ENCODE results near the gene SCYGR2. TPM values are rescaled to one million over a fixed set of nuclear protein-coding genes. Genes with fewer than 3 reads are reported as not detected.
A peak's percentile ranks its signal among the peaks of the same experiment; 100 is the strongest.

The SCYGR2 gene
- total RNA-seq, 1 experiment from 2014 or later: not detected

GRCh38 chr2:227623226-227623625, 24.5 kb downstream of the SCYGR2 start:
- Mint-ChIP-seq H3K27me3 (ENCODE audit: low read depth) (no peaks in the 10 kb centered on the region), H3K9me3 (peaks cover 6% of the 10 kb centered on the region), H3K27ac (no peak overlapping the region), H3K4me3 (no peak overlapping the region), H3K4me1 (peaks cover 4% of the 10 kb centered on the region), H3K36me3 (no peaks in the 10 kb centered on the region)
- DNase-seq (ENCODE audit: low spot score) (no peak), ATAC-seq (no peak)
- TF ChIP-seq, protein P1, sequence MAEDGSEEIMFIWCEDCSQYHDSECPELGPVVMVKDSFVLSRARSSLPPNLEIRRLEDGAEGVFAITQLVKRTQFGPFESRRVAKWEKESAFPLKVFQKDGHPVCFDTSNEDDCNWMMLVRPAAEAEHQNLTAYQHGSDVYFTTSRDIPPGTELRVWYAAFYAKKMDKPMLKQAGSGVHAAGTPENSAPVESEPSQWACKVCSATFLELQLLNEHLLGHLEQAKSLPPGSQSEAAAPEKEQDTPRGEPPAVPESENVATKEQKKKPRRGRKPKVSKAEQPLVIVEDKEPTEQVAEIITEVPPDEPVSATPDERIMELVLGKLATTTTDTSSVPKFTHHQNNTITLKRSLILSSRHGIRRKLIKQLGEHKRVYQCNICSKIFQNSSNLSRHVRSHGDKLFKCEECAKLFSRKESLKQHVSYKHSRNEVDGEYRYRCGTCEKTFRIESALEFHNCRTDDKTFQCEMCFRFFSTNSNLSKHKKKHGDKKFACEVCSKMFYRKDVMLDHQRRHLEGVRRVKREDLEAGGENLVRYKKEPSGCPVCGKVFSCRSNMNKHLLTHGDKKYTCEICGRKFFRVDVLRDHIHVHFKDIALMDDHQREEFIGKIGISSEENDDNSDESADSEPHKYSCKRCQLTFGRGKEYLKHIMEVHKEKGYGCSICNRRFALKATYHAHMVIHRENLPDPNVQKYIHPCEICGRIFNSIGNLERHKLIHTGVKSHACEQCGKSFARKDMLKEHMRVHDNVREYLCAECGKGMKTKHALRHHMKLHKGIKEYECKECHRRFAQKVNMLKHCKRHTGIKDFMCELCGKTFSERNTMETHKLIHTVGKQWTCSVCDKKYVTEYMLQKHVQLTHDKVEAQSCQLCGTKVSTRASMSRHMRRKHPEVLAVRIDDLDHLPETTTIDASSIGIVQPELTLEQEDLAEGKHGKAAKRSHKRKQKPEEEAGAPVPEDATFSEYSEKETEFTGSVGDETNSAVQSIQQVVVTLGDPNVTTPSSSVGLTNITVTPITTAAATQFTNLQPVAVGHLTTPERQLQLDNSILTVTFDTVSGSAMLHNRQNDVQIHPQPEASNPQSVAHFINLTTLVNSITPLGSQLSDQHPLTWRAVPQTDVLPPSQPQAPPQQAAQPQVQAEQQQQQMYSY (CRISPR knock-in tag; IDR thresholded peaks at IDR 0.05): no peak
- TF ChIP-seq ZNF281 (CRISPR knock-in tag; IDR thresholded peaks at IDR 0.05): no peak
- TF ChIP-seq, protein P2, sequence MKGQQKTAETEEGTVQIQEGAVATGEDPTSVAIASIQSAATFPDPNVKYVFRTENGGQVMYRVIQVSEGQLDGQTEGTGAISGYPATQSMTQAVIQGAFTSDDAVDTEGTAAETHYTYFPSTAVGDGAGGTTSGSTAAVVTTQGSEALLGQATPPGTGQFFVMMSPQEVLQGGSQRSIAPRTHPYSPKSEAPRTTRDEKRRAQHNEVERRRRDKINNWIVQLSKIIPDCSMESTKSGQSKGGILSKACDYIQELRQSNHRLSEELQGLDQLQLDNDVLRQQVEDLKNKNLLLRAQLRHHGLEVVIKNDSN (CRISPR knock-in tag; IDR thresholded peaks at IDR 0.05): no peak
- no peak for TF ChIP-seq NR3C1 (CRISPR knock-in tag; conservative IDR thresholded peaks at IDR 0.05; ENCODE audit: low read depth)
- peak; percentile 58 for TF ChIP-seq HMGA2 (CRISPR knock-in tag; IDR thresholded peaks at IDR 0.05)
- TF ChIP-seq ZNF396 (CRISPR knock-in tag; IDR thresholded peaks at IDR 0.05; ENCODE audit: borderline replicate concordance): no peak
- TF ChIP-seq NFYB (CRISPR knock-in tag; conservative IDR thresholded peaks at IDR 0.05; ENCODE audit: low read depth): no peak
- TF ChIP-seq SMAD4 (CRISPR knock-in tag; IDR thresholded peaks at IDR 0.05): no peak
- ChIA-PET POLR2A (no interaction called here), CTCF (interaction anchor here (0.7 kb wide), 1 partner anchor 132 kb away, joined by 3 read pairs; no protein-coding TSS in a partner anchor)

DNA sequence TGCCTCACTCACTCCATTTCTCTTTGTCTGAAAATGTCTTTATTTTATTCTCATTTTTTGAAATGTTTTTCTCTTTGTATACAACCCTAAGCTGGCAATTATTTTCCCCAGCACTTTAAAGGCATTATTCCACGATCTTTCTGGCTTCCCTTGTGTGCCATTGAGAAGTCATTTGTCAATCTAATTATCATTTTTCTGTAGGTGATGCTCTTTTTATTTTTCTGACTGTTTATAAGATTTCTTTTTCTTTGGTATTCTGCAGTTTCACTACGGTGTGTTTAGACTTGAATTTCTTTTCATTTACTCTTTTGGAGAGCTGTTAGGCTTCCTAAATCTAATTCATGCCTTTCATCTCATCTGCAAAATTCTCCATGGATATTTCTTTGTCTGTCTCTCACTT, 26.7 kb downstream of the SCYGR2 start:
- ChIA-PET POLR2A (no interaction called here), CTCF (no interaction called here)
- Mint-ChIP-seq H3K36me3 (no peaks in the 10 kb centered on the region), H3K4me1 (no peaks in the 10 kb centered on the region; the same call in 1 of the 2 replicates), H3K27ac (no peak overlapping the region), H3K9me3 (peaks cover 6% of the 10 kb centered on the region), H3K4me3 (no peak overlapping the region), H3K27me3 (ENCODE audit: low read depth) (no peaks in the 10 kb centered on the region)
- DNase-seq (ENCODE audit: low spot score) (no peak), ATAC-seq (no peak)
- no peak for TF ChIP-seq EMX1 (CRISPR knock-in tag; IDR thresholded peaks at IDR 0.05)
- no peak for TF ChIP-seq ZNF121 (CRISPR knock-in tag; IDR thresholded peaks at IDR 0.05)
- no peak for TF ChIP-seq NR1H2 (CRISPR knock-in tag; IDR thresholded peaks at IDR 0.05)
- TF ChIP-seq, protein P3, sequence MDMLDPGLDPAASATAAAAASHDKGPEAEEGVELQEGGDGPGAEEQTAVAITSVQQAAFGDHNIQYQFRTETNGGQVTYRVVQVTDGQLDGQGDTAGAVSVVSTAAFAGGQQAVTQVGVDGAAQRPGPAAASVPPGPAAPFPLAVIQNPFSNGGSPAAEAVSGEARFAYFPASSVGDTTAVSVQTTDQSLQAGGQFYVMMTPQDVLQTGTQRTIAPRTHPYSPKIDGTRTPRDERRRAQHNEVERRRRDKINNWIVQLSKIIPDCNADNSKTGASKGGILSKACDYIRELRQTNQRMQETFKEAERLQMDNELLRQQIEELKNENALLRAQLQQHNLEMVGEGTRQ (CRISPR knock-in tag; IDR thresholded peaks at IDR 0.05): no peak
- TF ChIP-seq, protein P4, sequence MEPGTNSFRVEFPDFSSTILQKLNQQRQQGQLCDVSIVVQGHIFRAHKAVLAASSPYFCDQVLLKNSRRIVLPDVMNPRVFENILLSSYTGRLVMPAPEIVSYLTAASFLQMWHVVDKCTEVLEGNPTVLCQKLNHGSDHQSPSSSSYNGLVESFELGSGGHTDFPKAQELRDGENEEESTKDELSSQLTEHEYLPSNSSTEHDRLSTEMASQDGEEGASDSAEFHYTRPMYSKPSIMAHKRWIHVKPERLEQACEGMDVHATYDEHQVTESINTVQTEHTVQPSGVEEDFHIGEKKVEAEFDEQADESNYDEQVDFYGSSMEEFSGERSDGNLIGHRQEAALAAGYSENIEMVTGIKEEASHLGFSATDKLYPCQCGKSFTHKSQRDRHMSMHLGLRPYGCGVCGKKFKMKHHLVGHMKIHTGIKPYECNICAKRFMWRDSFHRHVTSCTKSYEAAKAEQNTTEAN (CRISPR knock-in tag; IDR thresholded peaks at IDR 0.05): no peak
- TF ChIP-seq CTCF (IDR thresholded peaks at IDR 0.05): no peak
- TF ChIP-seq RELA (CRISPR knock-in tag; IDR thresholded peaks at IDR 0.05; ENCODE audit: borderline replicate concordance): no peak
- no peak for TF ChIP-seq OVOL2 (CRISPR knock-in tag; IDR thresholded peaks at IDR 0.05; ENCODE audit: borderline replicate concordance)
- TF ChIP-seq, protein P5, sequence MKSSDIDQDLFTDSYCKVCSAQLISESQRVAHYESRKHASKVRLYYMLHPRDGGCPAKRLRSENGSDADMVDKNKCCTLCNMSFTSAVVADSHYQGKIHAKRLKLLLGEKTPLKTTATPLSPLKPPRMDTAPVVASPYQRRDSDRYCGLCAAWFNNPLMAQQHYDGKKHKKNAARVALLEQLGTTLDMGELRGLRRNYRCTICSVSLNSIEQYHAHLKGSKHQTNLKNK (CRISPR knock-in tag; IDR thresholded peaks at IDR 0.05): no peak
- no peak for TF ChIP-seq RORB (CRISPR knock-in tag; IDR thresholded peaks at IDR 0.05)

Data from WTC11 (cell line).